GM15510 (cell line): Measurements from ENCODE around the gene RNF183.

ENCODE experiments used
- POLR2A ChIP-seq: IDR thresholded peaks from 3 replicates; pipeline ENCODE4 v1.6.1; 2011; ENCODE audit warnings: borderline replicate concordance; ENCODE audit not compliant: insufficient read length; ENCODE audit errors: extremely low read depth

Gene RNF183

GRCh38 chr9:113267911-113268566 is 35.1 kb downstream of the RNF183 start:
- TF ChIP-seq POLR2A: no peak

- no peak for TF ChIP-seq POLR2A
Observed at GRCh38 chr9:113266174-113266573, 37.0 kb downstream of the RNF183 start.

- no peak for TF ChIP-seq POLR2A
Observed at GRCh38 chr9:113261917-113262671, 41.1 kb downstream of the RNF183 start.

- TF ChIP-seq POLR2A: no peak
Observed at GRCh38 chr9:113258282-113258681, 44.9 kb downstream of the RNF183 start.

- TF ChIP-seq POLR2A: no peak
Observed at GRCh38 chr9:113257863-113258262, 45.3 kb downstream of the RNF183 start.

GRCh38 chr9:113255438-113255837 is 47.7 kb downstream of the RNF183 start:
- TF ChIP-seq POLR2A: no peak

- no peak for TF ChIP-seq POLR2A
Observed at GRCh38 chr9:113254991-113255390, 48.2 kb downstream of the RNF183 start.

- no peak for TF ChIP-seq POLR2A
Observed at GRCh38 chr9:113250807-113251206, 52.4 kb downstream of the RNF183 start.

- no peak for TF ChIP-seq POLR2A
Observed at GRCh38 chr9:113247640-113248039, 55.5 kb downstream of the RNF183 start.
